HepG2 (cell line): ENCODE measurements around the gene TBC1D22A. TPM values are rescaled to one million over a fixed set of nuclear protein-coding genes. Genes with fewer than 3 reads are reported as not detected.
A peak's percentile ranks its signal among the peaks of the same experiment; 100 is the strongest.

Source experiments
- CERS6 ChIP-seq: sonication (generic); formaldehyde crosslinking; IDR thresholded peaks from 2 replicates; pipeline ENCODE4 v1.5.0; 2020; ENCODE audit warnings: missing genetic modification reagents
- IRF2 ChIP-seq: IDR thresholded peaks from 2 replicates; pipeline ENCODE4 v1.6.1; 2018; ENCODE audit warnings: missing genetic modification reagents, missing compliant biosample characterization
- ISL2 ChIP-seq: sonication (generic); formaldehyde crosslinking; IDR thresholded peaks from 2 replicates; pipeline ENCODE4 v1.5.0; 2020; ENCODE audit warnings: missing genetic modification reagents
- MBD4 ChIP-seq: IDR thresholded peaks from 2 replicates; pipeline ENCODE4 v1.6.1; 2012; ENCODE audit warnings: low read length, inconsistent platforms, borderline replicate concordance
- NFRKB ChIP-seq: fragments of 450-650 bp; IDR thresholded peaks from 2 replicates; pipeline ENCODE4 v1.6.1; 2017
- NONO ChIP-seq, 2 experiments: fragments of 450-650 bp in 1 of 2; sonication (generic) in 1 of 2; formaldehyde crosslinking in 1 of 2; IDR thresholded peaks in 1 of 2; conservative IDR thresholded peaks in 1 of 2; 2 replicates each; pipeline versions ENCODE4 v1.6.1 to v1.8.0; 2017 to 2022; ENCODE audit warnings: mild to moderate bottlenecking in 1 of 2, missing genetic modification reagents in 1 of 2, moderate library complexity in 1 of 2
- NR2F2 ChIP-seq: IDR thresholded peaks from 2 replicates; pipeline ENCODE4 v1.6.1; 2012; ENCODE audit warnings: low read depth, inconsistent platforms, borderline replicate concordance
- PAWR ChIP-seq: sonication (generic); formaldehyde crosslinking; IDR thresholded peaks from 2 replicates; pipeline ENCODE4 v1.4.0; 2020; ENCODE audit warnings: missing genetic modification reagents, mild to moderate bottlenecking, borderline replicate concordance
- REXO4 ChIP-seq: sonication (generic); formaldehyde crosslinking; IDR thresholded peaks from 2 replicates; pipeline ENCODE4 v1.8.0; 2022; ENCODE audit warnings: missing genetic modification reagents, mild to moderate bottlenecking, borderline replicate concordance
- RORA ChIP-seq: sonication (generic); formaldehyde crosslinking; IDR thresholded peaks from 2 replicates; pipeline ENCODE4 v1.5.0; 2020; ENCODE audit warnings: mild to moderate bottlenecking, missing genetic modification reagents, moderate library complexity
- SAFB2 ChIP-seq: sonication (generic); formaldehyde crosslinking; IDR thresholded peaks from 2 replicates; pipeline ENCODE4 v1.5.1; 2020; ENCODE audit warnings: missing genetic modification reagents, low read depth, mild to moderate bottlenecking, borderline replicate concordance
- TBX2 ChIP-seq: sonication (generic); formaldehyde crosslinking; IDR thresholded peaks from 2 replicates; pipeline ENCODE4 v1.5.0; 2020; ENCODE audit warnings: missing genetic modification reagents, mild to moderate bottlenecking, borderline replicate concordance
- WIZ ChIP-seq: sonication (generic); formaldehyde crosslinking; IDR thresholded peaks from 2 replicates; pipeline ENCODE4 v1.5.1; 2020; ENCODE audit warnings: mild to moderate bottlenecking, missing genetic modification reagents
- ZBTB3 ChIP-seq: sonication (generic); formaldehyde crosslinking; IDR thresholded peaks from 2 replicates; pipeline ENCODE4 v1.4.0; 2020; ENCODE audit warnings: low read depth, mild to moderate bottlenecking, moderate library complexity, missing genetic modification reagents, borderline replicate concordance
- ZNF124 ChIP-seq: sonication (generic); formaldehyde crosslinking; IDR thresholded peaks from 2 replicates; pipeline ENCODE4 v1.4.0; 2020; ENCODE audit warnings: missing genetic modification reagents
- ZNF18 ChIP-seq: sonication (generic); formaldehyde crosslinking; IDR thresholded peaks from 2 replicates; pipeline ENCODE4 v1.8.0; 2022; ENCODE audit warnings: mild to moderate bottlenecking, missing genetic modification reagents; ENCODE audit not compliant: insufficient replicate concordance
- ZNF33A ChIP-seq: sonication (generic); formaldehyde crosslinking; IDR thresholded peaks from 2 replicates; pipeline ENCODE4 v1.5.1; 2020; ENCODE audit warnings: missing genetic modification reagents, mild to moderate bottlenecking, moderate library complexity, borderline replicate concordance
- ZNF383 ChIP-seq: sonication (generic); formaldehyde crosslinking; IDR thresholded peaks from 2 replicates; pipeline ENCODE4 v1.4.0; 2020; ENCODE audit warnings: missing genetic modification reagents, mild to moderate bottlenecking, borderline replicate concordance
- ZNF572 ChIP-seq: sonication (generic); formaldehyde crosslinking; IDR thresholded peaks from 2 replicates; pipeline ENCODE4 v1.5.1; 2020; ENCODE audit warnings: mild to moderate bottlenecking, missing genetic modification reagents
- ZNF589 ChIP-seq: sonication (generic); formaldehyde crosslinking; conservative IDR thresholded peaks from 2 replicates; pipeline ENCODE4 v1.8.0; 2022; ENCODE audit warnings: mild to moderate bottlenecking, moderate library complexity, missing genetic modification reagents
- ZNF652 ChIP-seq: IDR thresholded peaks from 2 replicates; pipeline ENCODE4 v1.6.1; 2016; ENCODE audit warnings: low read depth, borderline replicate concordance
- polyA plus RNA-seq, 8 experiments: library from polyadenylated mRNA; depleted of rRNA in 3 of 8; stranded (reverse) in 7 of 8; unstranded in 1 of 8; fragments of >200 nt; fragmentation: Illumina TruSeq in 4 of 8; extraction: Trizol in 4 of 8; gene quantifications; 2 replicates each; pipeline versions ENCODE4 v1.2.1 to v1.2.3, GENCODE V29; 2011 to 2016; ENCODE audit warnings: low read depth in 4 of 8, missing spikeins in 1 of 8, mixed read lengths in 1 of 8; ENCODE audit not compliant: insufficient read depth in 1 of 8
- total RNA-seq, 5 experiments: library from RNA; depleted of rRNA; stranded (reverse); fragments of >200 nt; fragmentation: Illumina TruSeq; extraction: Trizol; gene quantifications; 2 replicates each; pipeline ENCODE4 v1.2.3, GENCODE V29; 2016; ENCODE audit warnings: low read depth in 1 of 5
- TF ChIP-seq, protein P1 (sequence below): sonication (generic); formaldehyde crosslinking; IDR thresholded peaks from 2 replicates; pipeline ENCODE4 v1.4.0; 2020; ENCODE audit warnings: missing genetic modification reagents
- TF ChIP-seq, protein P2 (sequence below): sonication (generic); formaldehyde crosslinking; IDR thresholded peaks from 2 replicates; pipeline ENCODE4 v1.4.0; 2020; ENCODE audit warnings: missing genetic modification reagents

TBC1D22A gene
- total and polyA plus RNA-seq, 2 of the 13 experiments (the other 11 are each of a cell fraction or from before 2014, with no cell fraction given): 17.3 to 18.0 TPM

DNA sequence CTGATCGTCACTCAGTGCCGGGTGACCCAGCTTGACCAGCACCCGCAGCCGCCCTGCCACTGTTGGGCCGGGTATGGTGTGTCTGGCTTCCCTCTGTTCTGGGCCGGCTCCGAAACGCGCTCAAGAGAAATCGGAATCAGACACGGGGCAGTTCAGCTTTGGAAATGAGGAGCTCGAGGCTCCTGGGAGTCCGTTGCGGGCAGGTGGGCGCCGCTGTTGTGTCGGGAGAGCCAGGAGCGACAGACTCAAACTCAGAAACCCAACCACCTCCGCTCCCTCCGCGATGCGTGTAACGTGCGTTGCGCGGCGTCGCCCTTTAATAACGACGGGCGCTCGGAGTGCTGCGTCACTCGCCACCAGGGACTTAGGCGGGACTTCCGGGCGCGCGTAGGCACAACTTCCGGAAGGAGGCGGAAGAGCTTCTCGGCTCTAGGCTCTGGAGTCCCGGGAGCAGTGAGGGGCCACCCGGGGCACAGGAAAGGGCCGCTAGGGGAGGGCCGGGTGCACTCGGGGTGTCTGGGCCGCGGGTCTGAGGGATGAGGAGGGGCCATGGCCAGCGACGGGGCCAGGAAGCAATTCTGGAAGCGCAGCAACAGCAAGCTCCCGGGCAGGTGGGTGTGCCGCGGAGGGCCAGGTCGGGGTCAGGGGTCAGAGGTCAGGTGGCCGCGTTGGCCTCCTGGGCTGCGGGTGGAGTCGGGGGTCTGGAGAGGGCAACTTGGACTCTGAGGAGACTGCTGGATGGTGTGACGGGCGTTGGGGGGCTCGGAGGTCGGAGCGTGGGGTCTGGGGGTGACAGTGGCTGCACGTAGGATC, at the start of gene TBC1D22A (continued):
- TF ChIP-seq ZNF18 (CRISPR knock-in tag) (peak; percentile 46), IRF2 (CRISPR knock-in tag) (peak; percentile 90), ISL2 (CRISPR knock-in tag) (peak; percentile 69), ZNF589 (0 out of 2 replicates have a peak, but pooled peaks have one; percentile 61), ZNF572 (0 out of 2 replicates have a peak, but pooled peaks have one; percentile 23), PAWR (CRISPR knock-in tag) (no peak), CERS6 (CRISPR knock-in tag) (no peak), ZNF383 (CRISPR knock-in tag) (no peak), NFRKB (no peak), ZNF33A (no peak), RORA (CRISPR knock-in tag) (no peak), REXO4 (CRISPR knock-in tag) (no peak), ZBTB3 (CRISPR knock-in tag) (no peak; the same call in 1 of the 2 replicates), NONO (IDR thresholded peaks at IDR 0.05) (no peak), NONO (CRISPR knock-in tag; conservative IDR thresholded peaks at IDR 0.05) (peak; percentile 97), NR2F2 (peak; percentile 91), ZNF124 (CRISPR knock-in tag) (peak; percentile 71), ZNF652 (CRISPR knock-in tag) (no peak; the same call in 1 of the 2 replicates), MBD4 (no peak), SAFB2 (CRISPR knock-in tag) (peak; percentile 63), TBX2 (CRISPR knock-in tag) (peak; percentile 89; the same call in 1 of the 2 replicates), WIZ (CRISPR knock-in tag) (peak; percentile 70; the same call in 1 of the 2 replicates)
- TF ChIP-seq, protein P1, sequence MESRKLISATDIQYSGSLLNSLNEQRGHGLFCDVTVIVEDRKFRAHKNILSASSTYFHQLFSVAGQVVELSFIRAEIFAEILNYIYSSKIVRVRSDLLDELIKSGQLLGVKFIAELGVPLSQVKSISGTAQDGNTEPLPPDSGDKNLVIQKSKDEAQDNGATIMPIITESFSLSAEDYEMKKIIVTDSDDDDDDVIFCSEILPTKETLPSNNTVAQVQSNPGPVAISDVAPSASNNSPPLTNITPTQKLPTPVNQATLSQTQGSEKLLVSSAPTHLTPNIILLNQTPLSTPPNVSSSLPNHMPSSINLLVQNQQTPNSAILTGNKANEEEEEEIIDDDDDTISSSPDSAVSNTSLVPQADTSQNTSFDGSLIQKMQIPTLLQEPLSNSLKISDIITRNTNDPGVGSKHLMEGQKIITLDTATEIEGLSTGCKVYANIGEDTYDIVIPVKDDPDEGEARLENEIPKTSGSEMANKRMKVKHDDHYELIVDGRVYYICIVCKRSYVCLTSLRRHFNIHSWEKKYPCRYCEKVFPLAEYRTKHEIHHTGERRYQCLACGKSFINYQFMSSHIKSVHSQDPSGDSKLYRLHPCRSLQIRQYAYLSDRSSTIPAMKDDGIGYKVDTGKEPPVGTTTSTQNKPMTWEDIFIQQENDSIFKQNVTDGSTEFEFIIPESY: peak; percentile 57; the same call in 1 of the 2 replicates
- TF ChIP-seq, protein P2, sequence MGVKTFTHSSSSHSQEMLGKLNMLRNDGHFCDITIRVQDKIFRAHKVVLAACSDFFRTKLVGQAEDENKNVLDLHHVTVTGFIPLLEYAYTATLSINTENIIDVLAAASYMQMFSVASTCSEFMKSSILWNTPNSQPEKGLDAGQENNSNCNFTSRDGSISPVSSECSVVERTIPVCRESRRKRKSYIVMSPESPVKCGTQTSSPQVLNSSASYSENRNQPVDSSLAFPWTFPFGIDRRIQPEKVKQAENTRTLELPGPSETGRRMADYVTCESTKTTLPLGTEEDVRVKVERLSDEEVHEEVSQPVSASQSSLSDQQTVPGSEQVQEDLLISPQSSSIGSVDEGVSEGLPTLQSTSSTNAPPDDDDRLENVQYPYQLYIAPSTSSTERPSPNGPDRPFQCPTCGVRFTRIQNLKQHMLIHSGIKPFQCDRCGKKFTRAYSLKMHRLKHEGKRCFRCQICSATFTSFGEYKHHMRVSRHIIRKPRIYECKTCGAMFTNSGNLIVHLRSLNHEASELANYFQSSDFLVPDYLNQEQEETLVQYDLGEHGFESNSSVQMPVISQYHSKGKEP (CRISPR knock-in tag): no peak; the same call in none of the 2 replicates
